B cell (primary cell): ENCODE results near the gene NPR2. TPM values are rescaled to one million over a fixed set of nuclear protein-coding genes. Genes with fewer than 3 reads are reported as not detected.
A peak's percentile ranks its signal among the peaks of the same experiment; 100 is the strongest.

Source experiments
- ATAC-seq: fragments of 200-7000 bp; cut with Tn5 transposase; one replicate; pipeline ENCODE4 v1.10.0; 2021; ENCODE audit warnings: low read depth, mild to moderate bottlenecking, moderate number of reproducible peaks, moderate library complexity
- CTCF ChIA-PET: fragments of 350-600 bp; sonication (Branson Sonifier 250); formaldehyde crosslinking; loops from one replicate; lab custom pipeline; 2021; ENCODE audit warnings: antibody characterized with exemption, inconsistent platforms; lab: Charles Lee
- POLR2A ChIA-PET: fragments of 350-600 bp; sonication (Branson Sonifier 250); formaldehyde crosslinking; loops from one replicate; lab custom pipeline; 2021; ENCODE audit warnings: antibody characterized with exemption; lab: Charles Lee
- DNase-seq: peaks from one replicate; pipeline ENCODE4 v3.0.0; 2013
- H2AFZ ChIP-seq: 2 replicates; pipeline ENCODE4 v1.6.1; 2012; ENCODE audit warnings: mild to moderate bottlenecking, low read depth, low read length; ENCODE audit not compliant: insufficient read depth, poor library complexity, severe bottlenecking
- H3K27ac ChIP-seq, 2 donors: 1 replicate in 1 of 2; 2 replicates in 1 of 2; pipeline ENCODE4 v1.5.1; 2012 to 2013; ENCODE audit warnings: low read length in 2 of 2, mild to moderate bottlenecking in 2 of 2, moderate library complexity in 1 of 2
- H3K27me3 ChIP-seq, 4 experiments: fragments of 200-600 bp in 1 of 4; sonication (generic) in 1 of 4; replicated peaks in 1 of 4; 1 replicate in 2 of 4; 2 replicates in 2 of 4; pipeline versions ENCODE4 v1.6.1 to v1.7.0; 2013 to 2016; ENCODE audit warnings: low read length in 3 of 4, mild to moderate bottlenecking in 2 of 4, mixed read lengths in 1 of 4, moderate library complexity in 1 of 4; ENCODE audit not compliant: insufficient read depth in 4 of 4, control insufficient read depth in 3 of 4; ENCODE audit errors: control extremely low read depth in 1 of 4
- H3K36me3 ChIP-seq, 2 experiments: replicated peaks in 1 of 2; 1 replicate in 1 of 2; 2 replicates in 1 of 2; pipeline versions ENCODE4 v1.6.1 to v1.7.1; 2013; ENCODE audit warnings: low read length in 1 of 2; ENCODE audit not compliant: insufficient read depth in 2 of 2, control insufficient read depth in 1 of 2; ENCODE audit errors: control extremely low read depth in 1 of 2, extremely low read depth in 1 of 2
- H3K4me1 ChIP-seq, 2 donors: fragments of 200-600 bp in 1 of 2; sonication (generic) in 1 of 2; 1 replicate in 1 of 2; 2 replicates in 1 of 2; pipeline versions ENCODE4 v1.5.1 to v1.6.1; 2013 to 2017; ENCODE audit warnings: low read length in 2 of 2; ENCODE audit not compliant: control insufficient read depth in 2 of 2, insufficient read depth in 2 of 2
- H3K4me2 ChIP-seq: replicated peaks from 2 replicates; pipeline ENCODE3; 2012; ENCODE audit warnings: mild to moderate bottlenecking, low read depth, low read length; ENCODE audit not compliant: poor library complexity, severe bottlenecking
- H3K4me3 ChIP-seq, 5 experiments: fragments of 200-600 bp in 1 of 5; sonication (generic) in 1 of 5; 1 replicate in 3 of 5; 2 replicates in 2 of 5; pipeline versions ENCODE4 v1.5.1 to v1.7.0; 2011 to 2016; ENCODE audit warnings: low read length in 4 of 5, mild to moderate bottlenecking in 4 of 5, low read depth in 2 of 5, control low read depth in 1 of 5, moderate library complexity in 1 of 5; ENCODE audit not compliant: insufficient read depth in 1 of 5; ENCODE audit errors: control extremely low read depth in 1 of 5, extremely low read depth in 1 of 5
- H3K79me2 ChIP-seq: fragments of 200-600 bp; sonication (generic); one replicate; pipeline ENCODE4 v1.6.0; 2016; ENCODE audit warnings: low read length; ENCODE audit not compliant: control insufficient read depth, insufficient read depth
- H3K9ac ChIP-seq: fragments of 200-600 bp; sonication (generic); 2 replicates; pipeline ENCODE4 v1.6.1; 2017; ENCODE audit warnings: mild to moderate bottlenecking, low read length, moderate library complexity
- H3K9me3 ChIP-seq, 3 donors: one replicate each; pipeline versions ENCODE4 v1.6.1 to v1.7.1; 2013; ENCODE audit warnings: low read length in 2 of 3; ENCODE audit not compliant: control insufficient read depth in 2 of 3, insufficient read depth in 1 of 3; ENCODE audit errors: control extremely low read depth in 1 of 3
- H4K20me1 ChIP-seq: 2 replicates; pipeline ENCODE4 v1.6.0; 2012; ENCODE audit warnings: mild to moderate bottlenecking, low read length; ENCODE audit not compliant: insufficient read depth, control insufficient read depth, poor library complexity, severe bottlenecking
- H3K27ac Mint-ChIP-seq: one replicate; pipeline ENCODE4 v1.8.0; 2021; ENCODE audit warnings: mixed read lengths
- H3K27me3 Mint-ChIP-seq: one replicate; pipeline ENCODE4 v1.8.0; 2021; ENCODE audit warnings: mixed read lengths
- H3K4me1 Mint-ChIP-seq: one replicate; pipeline ENCODE4 v1.8.0; 2021; ENCODE audit warnings: mixed read lengths
- H3K4me3 Mint-ChIP-seq: one replicate; pipeline ENCODE4 v1.8.0; 2021; ENCODE audit warnings: mixed read lengths
- H3K9me3 Mint-ChIP-seq: one replicate; pipeline ENCODE4 v1.8.0; 2022; ENCODE audit warnings: mixed read lengths; ENCODE audit not compliant: insufficient read depth
- CTCF ChIP-seq: fragments of 200-600 bp; IDR thresholded peaks from one replicate; pipeline ENCODE4 v1.8.0; 2022; ENCODE audit warnings: antibody characterized with exemption, mild to moderate bottlenecking
- EZH2 ChIP-seq: IDR thresholded peaks from 2 replicates; pipeline ENCODE4 v1.6.1; 2012; ENCODE audit warnings: borderline replicate concordance, low read depth, mild to moderate bottlenecking, moderate library complexity, low read length; ENCODE audit not compliant: insufficient read depth, poor library complexity, severe bottlenecking
- WGBS: methylation state at CpG from one replicate; pipeline ENCODE4 v1.1.5; 2013; ENCODE audit warnings: missing lambda C conversion rate; ENCODE audit not compliant: insufficient coverage; 5-methylcytosine and 5-hydroxymethylcytosine counted together
- intact Hi-C: fragments of 100-400 bp; cut with micrococcal nuclease; formaldehyde crosslinking; loops from one replicate; pipeline ENCODE4 v1.10.0; 2022
- polyA plus RNA-seq: library from polyadenylated mRNA; depleted of rRNA; stranded (reverse); fragments of >200 nt; gene quantifications from 2 replicates; pipeline ENCODE4 v1.2.3, GENCODE V29; 2012
- total RNA-seq, 2 donors: library from RNA; stranded (reverse); fragments of 120-200 nt in 1 of 2; gene quantifications; 1 replicate in 1 of 2; 2 replicates in 1 of 2; pipeline versions ENCODE4 v1.2.3 to v1.2.4, GENCODE V29; 2013 to 2022

Gene NPR2
- total and polyA plus RNA-seq, 2 donors (not counting 1 experiment from before 2014, with no cell fraction given) = 7.6 to 8.0 TPM

- Histone ChIP-seq H3K79me2 (peaks cover 90% of the 10 kb centered on the region), H3K36me3 (peaks cover 2 to 45% of the 10 kb centered on the region in 2 experiments), H2AFZ (peak within 1 kb of the TSS; percentile 82), H3K9ac (peak within 1 kb of the TSS; percentile 81), H3K4me2 (peak within 1 kb of the TSS; percentile 88), H3K27me3 (no peaks in the 10 kb centered on the region), H3K4me3 (peak within 1 kb of the TSS; percentile 73 to 92 (median 84)), H4K20me1 (peaks cover 42% of the 10 kb centered on the region), H3K27ac (peak within 1 kb of the TSS; percentile 71 to 77), H3K4me1 (peaks cover 37 to 41% of the 10 kb centered on the region in 2 donors), H3K9me3 (no peaks in the 10 kb centered on the region)
- no peaks in the 10 kb centered on the region for H3K27me3 Mint-ChIP-seq
- no peaks in the 10 kb centered on the region for H3K9me3 Mint-ChIP-seq
- peak; percentile 83 for ATAC-seq
- H3K4me1 Mint-ChIP-seq = peaks cover 50% of the 10 kb centered on the region
- intact Hi-C loops = loop anchor here (1.0 kb wide), 5 partner anchors 8 to 145 kb away; partner anchors contain the start of genes CREB3, SPAG8 and TLN1
- CTCF ChIA-PET = interaction anchor here (1.0 to 9.4 kb wide), 16 partner anchors 9 to 145 kb away, joined by 3 to 142 read pairs (median 5); partner anchors contain the start of genes ARHGEF39, CCDC107, CREB3 and RMRP
- peak; percentile 82 for DNase-seq
- POLR2A ChIA-PET = interaction anchor here (0.6 to 2.4 kb wide), 13 partner anchors 8 to 142 kb away, joined by 3 to 29 read pairs (median 3); partner anchors contain the start of genes CCDC107, CREB3, FAM221B and HINT2
- H3K4me3 Mint-ChIP-seq = peak within 1 kb of the TSS; percentile 96
- peak within 1 kb of the TSS; percentile 96 for H3K27ac Mint-ChIP-seq
- WGBS = 0% methylated on average over 63 of the region's 69 CpGs
- no peak for TF ChIP-seq CTCF
- TF ChIP-seq EZH2 = no peak
Measured at GRCh38 chr9:35748858-35749514, 42.4 kb upstream of the NPR2 start, which contains the start of the genes GBA2 and RGP1. Gene GBA2, minus strand, starts transcription at chr9:35749228. Its CDS starts 524 bp downstream, at chr9:35748704. Gene RGP1, plus strand, starts transcription at chr9:35749287. Its CDS starts 469 bp downstream, at chr9:35749756.
